SK-N-SH (cell line): Measurements from ENCODE around the gene ERC2.

Experiments
- CHD2 ChIP-seq: fragments of 150-350 bp; IDR thresholded peaks from 2 replicates; pipeline ENCODE4 v1.6.1; 2018; ENCODE audit warnings: low read length; ENCODE audit not compliant: partially characterized antibody
- NRF1 ChIP-seq: IDR thresholded peaks from 2 replicates; pipeline ENCODE4 v1.6.1; 2012; ENCODE audit warnings: low read depth, mild to moderate bottlenecking, low read length
- TF ChIP-seq, protein P1 (sequence below): fragments of 150-350 bp; IDR thresholded peaks from 2 replicates; pipeline ENCODE4 v1.6.1; 2017; ENCODE audit warnings: antibody characterized with exemption, low read length, low read depth, borderline replicate concordance
- TF ChIP-seq, protein P2 (sequence below): fragments of 200-600 bp; sonication (generic); IDR thresholded peaks from 2 replicates; pipeline ENCODE4 v1.6.1; 2017; ENCODE audit warnings: antibody characterized with exemption, mild to moderate bottlenecking, moderate library complexity

DNA sequence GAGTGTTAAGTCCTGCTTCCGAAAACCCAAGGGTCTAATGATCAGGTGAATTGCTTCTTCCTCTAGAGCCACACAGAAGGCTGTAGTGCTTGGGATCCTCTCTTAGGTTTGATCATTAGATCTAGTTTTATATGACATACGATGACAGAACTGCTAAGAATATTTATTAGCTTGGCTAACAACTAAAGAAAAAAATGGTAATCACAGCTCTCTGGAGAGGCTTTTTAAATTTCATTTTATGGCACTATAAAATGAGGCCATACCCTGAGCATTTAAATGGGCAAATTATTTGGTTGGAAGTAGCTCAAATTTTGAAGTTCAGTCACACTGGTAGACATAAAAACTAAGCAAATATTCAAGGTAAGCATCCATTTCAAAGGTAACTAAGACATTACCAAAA lies 498.6 kb downstream of the ERC2 start:
- TF ChIP-seq NRF1, result no peak
- TF ChIP-seq, protein P1, sequence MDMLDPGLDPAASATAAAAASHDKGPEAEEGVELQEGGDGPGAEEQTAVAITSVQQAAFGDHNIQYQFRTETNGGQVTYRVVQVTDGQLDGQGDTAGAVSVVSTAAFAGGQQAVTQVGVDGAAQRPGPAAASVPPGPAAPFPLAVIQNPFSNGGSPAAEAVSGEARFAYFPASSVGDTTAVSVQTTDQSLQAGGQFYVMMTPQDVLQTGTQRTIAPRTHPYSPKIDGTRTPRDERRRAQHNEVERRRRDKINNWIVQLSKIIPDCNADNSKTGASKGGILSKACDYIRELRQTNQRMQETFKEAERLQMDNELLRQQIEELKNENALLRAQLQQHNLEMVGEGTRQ, result no peak
- TF ChIP-seq, protein P2, sequence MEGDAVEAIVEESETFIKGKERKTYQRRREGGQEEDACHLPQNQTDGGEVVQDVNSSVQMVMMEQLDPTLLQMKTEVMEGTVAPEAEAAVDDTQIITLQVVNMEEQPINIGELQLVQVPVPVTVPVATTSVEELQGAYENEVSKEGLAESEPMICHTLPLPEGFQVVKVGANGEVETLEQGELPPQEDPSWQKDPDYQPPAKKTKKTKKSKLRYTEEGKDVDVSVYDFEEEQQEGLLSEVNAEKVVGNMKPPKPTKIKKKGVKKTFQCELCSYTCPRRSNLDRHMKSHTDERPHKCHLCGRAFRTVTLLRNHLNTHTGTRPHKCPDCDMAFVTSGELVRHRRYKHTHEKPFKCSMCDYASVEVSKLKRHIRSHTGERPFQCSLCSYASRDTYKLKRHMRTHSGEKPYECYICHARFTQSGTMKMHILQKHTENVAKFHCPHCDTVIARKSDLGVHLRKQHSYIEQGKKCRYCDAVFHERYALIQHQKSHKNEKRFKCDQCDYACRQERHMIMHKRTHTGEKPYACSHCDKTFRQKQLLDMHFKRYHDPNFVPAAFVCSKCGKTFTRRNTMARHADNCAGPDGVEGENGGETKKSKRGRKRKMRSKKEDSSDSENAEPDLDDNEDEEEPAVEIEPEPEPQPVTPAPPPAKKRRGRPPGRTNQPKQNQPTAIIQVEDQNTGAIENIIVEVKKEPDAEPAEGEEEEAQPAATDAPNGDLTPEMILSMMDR, result no peak
- TF ChIP-seq CHD2, result no peak
